Stomach (tissue), 4 donors: ENCODE measurements around the gene P3R3URF.

Source experiments
- CTCF ChIP-seq, 7 experiments: fragments of 450-650 bp in 4 of 7; fragments of 200-600 bp in 3 of 7; sonication (generic) in 3 of 7; IDR thresholded peaks; one replicate each; pipeline ENCODE4 v1.5.1; 2016 to 2019; ENCODE audit warnings: antibody characterized with exemption in 7 of 7, control low read depth in 2 of 7, mild to moderate bottlenecking in 1 of 7
- EP300 ChIP-seq: sonication (generic); formaldehyde crosslinking; IDR thresholded peaks from one replicate; pipeline ENCODE4 v1.6.1; 2017; ENCODE audit warnings: antibody characterized with exemption

- TF ChIP-seq EP300 (no peak), CTCF (IDR thresholded peaks at IDR 0.05) (no peak)
Measured at GRCh38 chr1:46211051-46211450, 34.8 kb upstream of the P3R3URF start.
